GM18861 (cell line): ENCODE measurements around the gene DGCR6L.
"Not testable (repeated sequence)": the region's sequence is repeated elsewhere in the genome, so short reads cannot be mapped to it uniquely, and the experiment has no call there.

Experiments
- ATAC-seq: cut with Tn5 transposase; IDR thresholded peaks from one replicate; pipeline ENCODE4 v1.9.1; 2021; ENCODE audit not compliant: unreplicated experiment

DGCR6L gene

DNA sequence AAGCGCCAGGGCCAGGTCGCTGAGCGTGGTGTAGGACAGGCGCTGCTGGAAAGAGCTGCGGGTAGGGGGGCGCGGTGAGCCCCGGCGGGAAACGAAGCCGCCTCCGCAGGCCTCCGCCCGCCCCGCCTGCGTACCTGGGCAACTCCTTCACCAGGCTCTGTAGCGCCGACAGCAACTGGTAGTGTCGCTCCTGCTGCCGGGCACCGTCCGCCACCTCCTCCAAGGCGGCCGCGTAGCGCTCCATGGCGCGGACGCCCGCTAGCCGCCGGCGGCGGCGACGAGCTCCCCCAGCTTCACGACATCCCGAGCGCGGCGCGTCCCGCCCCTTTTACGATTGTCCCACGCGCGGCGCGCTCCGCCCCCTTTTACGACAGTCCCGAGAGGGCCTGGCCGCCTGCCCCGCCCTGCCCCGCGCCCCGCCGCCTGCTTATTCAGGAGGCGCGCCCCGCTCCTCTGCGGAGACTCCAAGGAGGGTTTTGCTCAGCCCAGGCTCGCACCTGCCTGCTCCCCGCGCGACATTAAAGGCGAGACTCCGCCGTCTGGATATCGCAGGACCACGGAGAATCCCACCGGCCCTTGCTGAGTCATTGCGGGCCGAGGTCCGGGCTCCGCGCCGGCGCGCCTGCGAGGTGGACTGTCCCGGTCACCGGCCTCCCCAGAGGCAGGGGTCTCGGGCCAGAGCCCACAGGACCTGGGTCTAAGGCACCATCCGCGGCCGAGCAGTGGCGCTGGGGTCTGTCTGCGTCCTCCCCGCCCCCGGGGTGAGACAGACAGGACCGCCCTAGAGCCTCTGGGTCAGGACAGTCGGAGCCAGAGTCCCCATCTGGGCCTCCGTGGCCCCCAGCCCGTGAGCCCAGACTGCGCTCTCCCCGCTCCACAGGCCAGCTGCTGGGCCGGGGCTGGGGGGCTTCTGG lies at the start of gene DGCR6L:
Gene DGCR6L (minus strand): TSS at position 316 of the 914 bp plus-strand sequence. CDS start 72 bp downstream, at position 244.
- ATAC-seq: peak; percentile 55

DNA sequence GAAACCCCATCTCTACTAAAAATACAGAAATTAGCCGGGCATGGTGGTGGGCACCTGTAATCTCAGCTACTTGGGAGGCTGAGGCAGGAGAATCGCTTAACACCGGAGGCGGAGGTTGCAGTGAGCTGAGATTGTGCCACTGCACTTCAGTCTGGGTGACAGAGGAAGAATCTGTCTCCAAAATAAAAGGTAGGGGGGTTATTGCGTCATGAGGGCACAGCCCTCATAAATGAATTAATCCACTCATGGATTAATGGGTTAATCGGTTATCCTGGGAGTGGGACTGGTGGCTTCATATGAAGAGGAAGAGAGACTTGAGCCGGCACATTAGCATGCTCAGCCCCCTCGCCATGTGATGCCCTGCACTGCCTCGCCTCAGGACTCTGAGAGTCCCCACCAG lies 49.0 kb upstream of the DGCR6L start:
- ATAC-seq: not testable (repeated sequence)

DNA sequence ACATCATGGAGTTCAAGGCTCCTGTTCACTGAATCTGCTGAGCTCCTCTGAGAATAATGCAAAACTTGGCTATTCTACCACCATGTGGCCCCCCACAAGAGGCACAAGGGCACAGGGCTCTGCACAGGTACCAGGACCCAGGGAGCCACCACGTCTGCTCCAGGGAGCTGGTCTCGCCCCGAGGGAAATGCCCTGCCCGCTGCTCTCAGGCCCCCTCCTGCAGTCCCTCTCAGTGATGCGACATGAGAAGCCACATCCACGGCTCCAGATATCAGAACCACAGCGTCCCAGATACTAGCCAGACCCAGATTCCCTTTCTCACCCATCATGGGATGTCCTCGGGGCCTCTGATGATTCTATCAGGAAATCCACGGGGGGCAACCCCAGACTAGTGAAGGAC lies 47.0 kb upstream of the DGCR6L start:
- ATAC-seq: not testable (repeated sequence)

DNA sequence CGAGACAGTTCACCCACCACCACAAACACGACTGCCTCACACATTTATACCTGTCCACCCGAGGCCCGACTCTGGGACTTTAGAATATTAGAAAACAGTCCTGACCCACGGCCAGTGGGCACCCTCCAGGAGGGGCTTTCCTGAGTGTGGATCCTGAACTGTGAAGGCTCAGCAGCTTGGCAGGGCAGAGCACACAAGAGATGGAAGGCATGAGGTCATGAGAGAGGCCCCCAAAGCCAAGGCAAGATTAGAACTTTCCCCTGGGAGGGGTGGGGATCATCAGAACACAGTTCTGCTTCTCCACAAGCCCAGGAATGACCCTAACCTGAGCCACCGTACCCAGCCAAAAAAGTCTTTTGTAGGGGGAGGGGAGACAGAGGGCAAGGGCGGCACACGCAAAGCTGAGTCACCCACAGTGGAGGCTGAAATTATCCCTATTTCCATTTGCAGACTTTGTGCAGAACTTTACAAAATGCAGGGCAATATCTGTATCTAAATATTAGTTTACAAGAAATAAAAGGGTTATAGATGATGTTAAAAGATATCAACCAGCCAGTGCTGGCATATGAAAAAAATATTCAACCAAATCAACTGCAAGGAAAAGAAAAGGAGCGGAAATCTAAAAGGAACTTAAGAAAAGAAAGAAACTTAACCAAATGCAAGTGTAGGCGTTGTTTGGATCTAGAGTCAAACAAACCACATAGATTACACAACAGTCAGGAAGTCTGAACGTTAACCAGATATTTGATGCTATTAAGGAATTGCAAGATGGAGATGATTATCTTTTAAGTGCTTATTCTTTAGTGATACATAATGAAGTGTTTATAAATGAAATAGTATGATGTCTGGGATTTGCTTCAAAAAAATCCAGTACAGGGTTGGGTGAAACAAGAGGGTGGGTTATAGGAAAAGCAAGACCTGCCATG lies 44.7 kb upstream of the DGCR6L start:
- not testable (repeated sequence) for ATAC-seq

DNA sequence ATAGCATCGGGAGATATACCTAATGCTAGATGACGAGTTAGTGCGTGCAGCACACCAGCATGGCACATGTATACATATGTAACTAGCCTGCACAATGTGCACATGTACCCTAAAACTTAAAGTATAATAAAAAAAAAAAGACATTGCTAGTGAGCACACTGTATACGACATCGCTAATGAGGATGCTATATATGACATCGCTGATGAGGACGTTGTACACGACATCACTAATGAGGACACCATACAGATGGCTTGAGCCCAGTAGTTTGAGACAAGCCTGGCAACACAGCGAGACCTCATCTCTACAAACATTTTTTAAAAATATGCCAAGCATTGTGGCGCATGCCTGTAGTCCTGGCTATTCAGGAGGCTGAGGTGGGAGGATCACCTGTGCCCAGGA lies 42.5 kb upstream of the DGCR6L start:
- not testable (repeated sequence) for ATAC-seq

DNA sequence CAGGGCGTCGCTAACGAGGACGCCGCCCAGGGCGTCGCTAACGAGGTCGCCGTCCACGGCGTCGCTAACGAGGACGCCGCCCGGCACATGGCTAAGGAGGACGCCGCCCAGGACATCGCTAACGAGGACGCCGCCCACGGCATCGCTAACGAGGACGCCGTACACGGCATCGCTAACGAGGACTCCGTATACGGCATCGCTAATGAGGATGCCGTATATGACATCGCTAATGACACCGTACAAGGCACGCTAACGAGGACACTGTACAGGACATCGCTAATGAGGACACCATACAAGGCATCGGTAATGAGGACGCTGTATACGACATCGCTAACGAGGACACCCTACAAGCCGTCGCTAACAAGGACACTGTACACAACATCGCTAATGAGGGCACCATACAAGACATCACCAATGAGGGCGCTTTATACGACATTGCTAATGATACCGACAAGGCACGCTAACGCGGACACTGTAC lies 41.9 kb upstream of the DGCR6L start:
- not testable (repeated sequence) for ATAC-seq

DNA sequence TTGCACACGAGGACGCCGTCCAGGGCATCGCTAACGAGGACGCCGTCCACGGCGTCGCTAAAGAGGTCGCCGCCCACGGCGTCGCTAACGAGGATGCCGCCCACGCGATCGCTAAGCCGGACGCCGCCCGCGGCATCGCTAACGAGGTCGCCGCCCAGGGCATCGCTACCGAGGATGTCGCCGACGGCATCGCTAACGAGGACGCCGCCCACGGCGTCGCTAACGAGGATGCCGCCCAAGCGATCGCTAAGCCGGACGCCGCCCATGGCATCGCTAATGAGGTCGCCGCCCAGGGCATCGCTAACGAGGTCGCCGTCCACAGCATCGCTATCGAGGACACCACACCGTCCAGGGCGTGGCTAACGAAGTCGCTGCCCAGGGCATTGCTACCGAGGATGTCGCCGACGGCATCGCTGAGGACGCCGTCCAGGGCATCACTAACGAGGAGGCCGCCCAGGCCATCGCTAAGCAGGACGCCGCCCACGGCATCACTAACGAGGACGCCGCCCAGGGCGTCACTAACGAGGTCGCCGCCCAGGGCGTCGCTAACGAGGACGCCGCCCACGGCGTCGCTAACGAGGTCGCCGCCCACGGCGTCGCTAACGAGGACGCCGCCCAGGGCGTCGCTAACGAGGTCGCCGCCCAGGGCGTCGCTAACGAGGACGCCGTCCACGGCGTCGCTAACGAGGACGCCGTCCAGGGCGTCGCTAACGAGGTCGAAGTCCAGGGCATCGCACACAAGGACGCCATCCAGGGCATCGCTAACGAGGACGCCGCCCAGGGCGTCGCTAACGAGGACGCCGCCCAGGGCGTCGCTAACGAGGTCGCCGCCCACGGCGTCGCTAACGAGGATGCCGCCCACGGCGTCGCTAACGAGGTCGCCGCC lies 41.2 kb upstream of the DGCR6L start:
- not testable (repeated sequence) for ATAC-seq

DNA sequence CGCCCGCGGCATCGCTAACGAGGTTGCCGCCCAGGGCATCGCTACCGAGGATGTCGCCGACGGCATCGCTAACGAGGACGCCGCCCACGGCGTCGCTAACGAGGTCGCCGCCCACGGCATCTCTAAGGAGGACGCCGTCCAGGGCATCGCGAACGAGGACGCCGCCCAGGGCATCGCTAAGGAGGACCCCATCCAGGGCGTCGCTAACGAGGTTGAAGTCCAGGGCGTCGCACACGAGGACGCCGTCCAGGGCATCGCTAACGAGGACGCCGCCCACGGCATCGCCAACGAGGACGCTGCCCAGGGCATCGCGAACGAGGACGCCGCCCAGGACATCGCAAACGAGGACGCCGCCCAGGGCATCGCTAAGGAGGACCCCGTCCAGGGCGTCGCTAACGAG lies 40.4 kb upstream of the DGCR6L start:
- ATAC-seq: not testable (repeated sequence)

DNA sequence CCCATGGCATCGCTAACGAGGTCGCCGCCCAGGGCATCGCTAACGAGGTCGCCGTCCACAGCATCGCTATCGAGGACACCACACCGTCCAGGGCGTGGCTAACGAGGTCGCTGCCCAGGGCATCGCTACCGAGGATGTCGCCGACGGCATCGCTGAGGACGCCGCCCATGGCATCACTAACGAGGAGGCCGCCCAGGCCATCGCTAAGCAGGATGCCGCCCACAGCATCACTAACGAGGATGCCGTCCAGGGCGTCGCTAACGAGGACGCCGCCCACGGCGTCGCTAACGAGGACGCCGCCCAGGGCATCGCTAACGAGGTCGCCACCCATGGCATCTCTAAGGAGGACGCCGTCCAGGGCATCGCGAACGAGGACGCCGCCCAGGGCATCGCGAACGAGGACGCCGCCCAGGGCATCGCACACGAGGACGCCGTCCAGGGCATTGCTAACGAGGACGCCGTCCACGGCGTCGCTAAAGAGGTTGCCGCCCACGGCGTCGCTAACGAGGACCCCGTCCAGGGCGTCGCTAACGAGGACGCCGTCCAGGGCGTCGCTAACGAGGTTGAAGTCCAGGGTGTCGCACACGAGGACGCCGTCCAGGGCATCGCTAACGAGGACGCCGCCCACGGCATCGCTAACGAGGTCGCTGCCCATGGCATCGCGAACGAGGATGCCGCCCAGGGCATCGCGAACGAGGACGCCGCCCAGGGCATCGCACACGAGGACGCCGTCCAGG lies 38.8 kb upstream of the DGCR6L start:
- ATAC-seq: not testable (repeated sequence)

DNA sequence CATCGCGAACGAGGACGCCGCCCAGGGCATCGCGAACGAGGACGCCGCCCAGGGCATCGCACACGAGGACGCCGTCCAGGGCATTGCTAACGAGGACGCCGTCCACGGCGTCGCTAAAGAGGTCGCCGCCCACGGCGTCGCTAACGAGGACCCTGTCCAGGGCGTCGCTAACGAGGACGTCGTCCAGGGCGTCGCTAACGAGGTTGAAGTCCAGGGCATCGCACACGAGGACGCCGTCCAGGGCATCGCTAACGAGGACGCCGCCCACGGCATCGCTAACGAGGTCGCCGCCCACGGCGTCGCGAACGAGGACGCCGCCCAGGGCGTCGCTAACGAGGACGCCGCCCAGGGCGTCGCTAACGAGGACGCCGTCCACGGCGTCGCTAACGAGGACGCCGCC lies 38.1 kb upstream of the DGCR6L start:
- not testable (repeated sequence) for ATAC-seq

DNA sequence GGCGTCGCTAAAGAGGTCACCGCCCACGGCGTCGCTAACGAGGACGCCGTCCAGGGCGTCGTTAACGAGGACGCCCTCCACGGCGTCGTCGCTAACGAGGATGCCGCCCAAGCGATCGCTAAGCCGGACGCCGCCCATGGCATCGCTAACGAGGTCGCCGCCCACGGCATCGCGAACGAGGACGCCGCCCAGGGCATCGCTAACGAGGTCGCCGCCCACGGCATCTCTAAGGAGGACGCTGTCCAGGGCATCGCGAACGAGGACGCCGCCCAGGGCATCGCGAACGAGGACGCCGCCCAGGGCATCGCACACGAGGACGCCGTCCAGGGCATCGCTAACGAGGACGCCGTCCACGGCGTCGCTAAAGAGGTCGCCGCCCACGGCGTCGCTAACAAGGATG lies 37.0 kb upstream of the DGCR6L start:
- not testable (repeated sequence) for ATAC-seq

DNA sequence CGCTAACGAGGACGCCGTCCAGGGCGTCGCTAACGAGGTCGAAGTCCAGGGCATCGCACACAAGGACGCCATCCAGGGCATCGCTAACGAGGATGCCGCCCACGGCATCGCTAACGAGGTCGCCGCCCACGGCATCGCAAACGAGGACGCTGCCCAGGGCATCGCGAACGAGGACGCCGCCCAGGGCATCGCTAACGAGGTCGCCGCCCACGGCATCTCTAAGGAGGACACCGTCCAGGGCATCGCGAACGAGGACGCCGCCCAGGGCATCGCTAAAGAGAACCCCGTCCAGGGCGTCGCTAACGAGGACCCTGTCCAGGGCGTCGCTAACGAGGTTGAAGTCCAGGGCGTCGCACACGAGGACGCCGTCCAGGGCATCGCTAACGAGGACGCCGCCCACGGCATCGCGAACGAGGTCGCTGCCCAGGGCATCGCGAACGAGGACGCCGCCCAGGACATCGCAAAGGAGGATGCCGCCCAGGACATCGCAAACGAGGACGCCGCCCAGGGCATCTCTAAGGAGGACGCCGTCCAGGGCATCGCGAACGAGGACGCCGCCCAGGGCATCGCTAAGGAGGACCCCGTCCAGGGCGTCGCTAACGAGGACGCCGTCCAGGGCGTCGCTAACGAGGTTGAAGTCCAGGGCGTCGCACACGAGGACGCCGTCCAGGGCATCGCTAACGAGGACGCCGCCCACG lies 36.2 kb upstream of the DGCR6L start:
- ATAC-seq: not testable (repeated sequence)

DNA sequence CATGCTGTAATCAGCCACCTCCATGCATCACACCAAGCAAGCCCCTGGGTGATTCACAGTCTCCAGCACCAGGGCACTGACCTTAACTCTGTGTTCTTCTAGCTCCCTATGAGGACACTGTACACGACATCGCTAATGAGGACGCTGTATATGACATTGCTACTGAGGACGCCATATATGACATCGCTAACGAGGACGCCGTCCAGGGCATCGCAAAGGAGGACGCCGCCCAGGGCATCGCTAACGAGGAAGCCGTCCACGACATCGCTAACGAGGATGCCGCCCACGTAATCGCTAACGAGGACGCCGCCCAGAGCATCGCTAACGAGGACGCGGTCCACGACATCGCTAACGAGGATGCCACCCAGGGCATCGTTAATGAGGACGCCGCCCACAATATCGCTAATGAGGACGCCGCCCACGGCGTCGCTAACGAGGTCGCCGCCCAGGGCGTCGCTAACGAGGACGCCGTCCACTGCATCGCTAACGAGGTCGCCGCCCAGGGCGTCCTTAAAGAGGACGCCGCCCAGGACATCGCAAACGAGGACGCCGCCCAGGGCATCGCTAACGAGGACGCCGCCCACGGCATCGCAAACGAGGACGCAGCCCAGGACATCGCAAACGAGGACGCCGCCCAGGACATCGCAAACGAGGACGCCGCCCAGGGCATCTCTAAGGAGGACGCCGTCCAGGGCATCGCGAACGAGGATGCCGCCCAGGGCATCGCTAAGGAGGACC lies 34.5 kb upstream of the DGCR6L start:
- no peak for ATAC-seq

DNA sequence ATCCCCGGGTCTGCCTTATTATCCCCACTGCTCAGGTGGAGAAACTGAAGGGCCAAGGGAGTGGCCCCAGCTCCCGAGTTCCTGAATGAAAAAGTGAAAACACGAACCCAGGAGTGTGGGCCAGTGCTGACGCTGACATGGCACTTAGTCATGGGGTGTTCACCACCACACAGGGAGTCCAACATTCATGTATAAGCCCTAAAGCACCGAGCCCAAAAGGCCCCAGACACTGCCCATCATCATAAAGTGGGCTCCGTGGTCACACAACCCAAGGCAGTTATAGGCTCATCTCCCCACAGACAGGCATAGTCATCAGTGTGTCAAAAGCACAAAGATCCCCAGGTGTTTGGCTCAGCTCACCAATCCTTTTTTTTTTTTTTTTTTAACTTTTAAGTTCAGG lies 32.7 kb upstream of the DGCR6L start:
- ATAC-seq: not testable (repeated sequence)

DNA sequence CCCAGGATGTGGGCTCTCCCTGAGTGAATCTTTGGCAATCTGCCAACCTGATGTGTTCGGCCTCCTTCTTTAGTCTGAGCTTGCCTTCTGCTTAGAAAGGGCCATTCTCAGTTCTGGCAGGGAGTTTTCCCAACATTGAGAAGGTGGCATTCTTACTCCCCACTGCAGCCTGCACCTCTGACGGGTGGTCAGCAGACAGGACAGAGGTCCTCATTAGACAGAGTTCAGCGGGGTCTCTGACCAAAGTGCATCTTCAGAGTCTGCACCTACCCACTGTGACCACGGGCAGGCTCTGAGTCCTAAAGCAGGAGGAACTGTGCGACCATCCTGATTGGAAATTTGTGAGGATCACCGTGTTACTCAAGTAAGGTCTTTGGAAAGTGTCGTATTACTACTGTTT lies 26.7 kb upstream of the DGCR6L start:
- ATAC-seq: not testable (repeated sequence)

DNA sequence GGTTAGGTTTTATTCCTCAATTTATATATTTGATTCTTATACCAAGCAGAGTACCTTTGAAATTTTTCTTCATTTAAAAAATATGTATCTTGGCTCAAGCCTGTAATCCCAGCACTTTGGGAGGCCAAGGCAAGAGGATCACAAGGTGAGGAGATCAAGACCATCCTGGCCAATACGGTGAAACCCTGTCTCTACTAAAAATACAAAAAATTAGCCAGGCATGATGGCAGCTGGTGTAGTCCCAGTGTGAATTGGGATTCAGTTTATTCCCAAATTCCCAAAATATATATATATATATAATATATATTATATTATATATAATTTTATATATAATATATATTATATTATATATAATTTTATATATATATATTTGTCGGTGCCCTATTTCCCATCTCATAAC lies 18.4 kb upstream of the DGCR6L start:
- not testable (repeated sequence) for ATAC-seq

DNA sequence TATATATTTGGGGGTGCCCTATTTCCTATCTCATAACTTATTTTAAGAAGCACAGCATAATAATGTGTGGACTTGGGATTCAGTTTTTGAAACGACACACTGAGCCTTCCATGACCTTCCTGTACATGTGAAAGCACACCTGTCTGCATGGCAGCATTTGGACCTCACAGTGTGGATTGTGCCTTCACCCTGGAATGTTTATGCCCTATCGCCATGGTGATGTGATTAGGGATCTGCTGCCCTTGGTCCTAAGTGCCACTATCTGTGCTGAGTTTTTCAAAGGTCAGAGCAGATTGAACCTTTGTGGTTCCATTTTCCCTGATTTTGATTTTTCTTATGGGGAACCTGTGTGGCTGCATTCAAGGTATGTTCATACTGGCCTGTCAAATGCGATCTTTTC lies 17.9 kb upstream of the DGCR6L start:
- not testable (repeated sequence) for ATAC-seq

DNA sequence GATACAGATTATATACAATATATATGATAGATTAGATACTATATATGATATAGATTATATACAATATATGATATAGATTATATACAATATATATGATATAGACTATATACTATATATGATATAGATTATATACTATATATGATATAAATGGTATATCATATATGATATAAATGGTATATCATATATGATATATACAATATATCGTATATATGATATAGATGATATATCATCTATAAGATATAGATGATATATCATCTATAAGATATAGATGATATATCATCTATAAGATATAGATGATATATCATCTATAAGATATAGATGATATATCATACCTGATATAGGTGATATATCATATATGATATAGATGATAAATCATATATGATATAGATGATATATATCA lies 16.7 kb upstream of the DGCR6L start:
- ATAC-seq: not testable (repeated sequence)
